ENCODE data around the gene NUP43. TPM values are rescaled to one million over a fixed set of nuclear protein-coding genes. Genes with fewer than 3 reads are reported as not detected.

The NUP43 gene
- total and polyA plus RNA-seq, 2 of the 13 experiments (the other 11 are each of a cell fraction or from before 2014, with no cell fraction given), result 38.9 to 85.1 TPM

- peak; percentile 89 for TF ChIP-seq MAX (IDR thresholded peaks at IDR 0.05)
- peak; percentile 79 for TF ChIP-seq KLF6 (CRISPR knock-in tag; IDR thresholded peaks at IDR 0.05)
- peak; percentile 94; the same call in 1 of the 2 replicates for TF ChIP-seq ZNF510 (CRISPR knock-in tag; IDR thresholded peaks at IDR 0.05; ENCODE audit: low read depth)
- peak; percentile 88; the same call in 1 of the 2 replicates for TF ChIP-seq ZNF660 (CRISPR knock-in tag; IDR thresholded peaks at IDR 0.05; ENCODE audit: borderline replicate concordance, low read depth)
- no peak for TF ChIP-seq TBX3 (IDR thresholded peaks at IDR 0.05; ENCODE audit: borderline replicate concordance)
- TF ChIP-seq ZNF770 (CRISPR knock-in tag; IDR thresholded peaks at IDR 0.05), result no peak; the same call in 1 of the 2 replicates
- peak; percentile 94 for TF ChIP-seq DR1 (CRISPR knock-in tag; IDR thresholded peaks at IDR 0.05)
- peak; percentile 75; the same call in 1 of the 2 replicates for TF ChIP-seq ZBTB8A (CRISPR knock-in tag; IDR thresholded peaks at IDR 0.05; ENCODE audit: borderline replicate concordance, low read depth)
- TF ChIP-seq, protein P1, sequence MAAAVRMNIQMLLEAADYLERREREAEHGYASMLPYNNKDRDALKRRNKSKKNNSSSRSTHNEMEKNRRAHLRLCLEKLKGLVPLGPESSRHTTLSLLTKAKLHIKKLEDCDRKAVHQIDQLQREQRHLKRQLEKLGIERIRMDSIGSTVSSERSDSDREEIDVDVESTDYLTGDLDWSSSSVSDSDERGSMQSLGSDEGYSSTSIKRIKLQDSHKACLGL (CRISPR knock-in tag; IDR thresholded peaks at IDR 0.05), result peak; percentile 94
- TF ChIP-seq CBFB (CRISPR knock-in tag; IDR thresholded peaks at IDR 0.05), result peak; percentile 98
- peak; percentile 33 for TF ChIP-seq RARA (CRISPR knock-in tag; IDR thresholded peaks at IDR 0.05)
- TF ChIP-seq ZNF550 (CRISPR knock-in tag; IDR thresholded peaks at IDR 0.05; ENCODE audit: borderline replicate concordance), result peak; percentile 73; the same call in 1 of the 2 replicates
- peak; percentile 79 for TF ChIP-seq ZBTB38 (CRISPR knock-in tag; IDR thresholded peaks at IDR 0.05)
- TF ChIP-seq NR2C2 (CRISPR knock-in tag; IDR thresholded peaks at IDR 0.05; ENCODE audit: borderline replicate concordance), result peak; percentile 91
- TF ChIP-seq, protein P2, sequence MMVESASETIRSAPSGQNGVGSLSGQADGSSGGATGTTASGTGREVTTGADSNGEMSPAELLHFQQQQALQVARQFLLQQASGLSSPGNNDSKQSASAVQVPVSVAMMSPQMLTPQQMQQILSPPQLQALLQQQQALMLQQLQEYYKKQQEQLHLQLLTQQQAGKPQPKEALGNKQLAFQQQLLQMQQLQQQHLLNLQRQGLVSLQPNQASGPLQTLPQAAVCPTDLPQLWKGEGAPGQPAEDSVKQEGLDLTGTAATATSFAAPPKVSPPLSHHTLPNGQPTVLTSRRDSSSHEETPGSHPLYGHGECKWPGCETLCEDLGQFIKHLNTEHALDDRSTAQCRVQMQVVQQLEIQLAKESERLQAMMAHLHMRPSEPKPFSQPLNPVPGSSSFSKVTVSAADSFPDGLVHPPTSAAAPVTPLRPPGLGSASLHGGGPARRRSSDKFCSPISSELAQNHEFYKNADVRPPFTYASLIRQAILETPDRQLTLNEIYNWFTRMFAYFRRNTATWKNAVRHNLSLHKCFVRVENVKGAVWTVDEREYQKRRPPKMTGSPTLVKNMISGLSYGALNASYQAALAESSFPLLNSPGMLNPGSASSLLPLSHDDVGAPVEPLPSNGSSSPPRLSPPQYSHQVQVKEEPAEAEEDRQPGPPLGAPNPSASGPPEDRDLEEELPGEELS (CRISPR knock-in tag; IDR thresholded peaks at IDR 0.05), result peak; percentile 40; the same call in 1 of the 2 replicates
- peak; percentile 69 for TF ChIP-seq RXRB (CRISPR knock-in tag; IDR thresholded peaks at IDR 0.05; ENCODE audit: borderline replicate concordance)
- TF ChIP-seq, protein P3, sequence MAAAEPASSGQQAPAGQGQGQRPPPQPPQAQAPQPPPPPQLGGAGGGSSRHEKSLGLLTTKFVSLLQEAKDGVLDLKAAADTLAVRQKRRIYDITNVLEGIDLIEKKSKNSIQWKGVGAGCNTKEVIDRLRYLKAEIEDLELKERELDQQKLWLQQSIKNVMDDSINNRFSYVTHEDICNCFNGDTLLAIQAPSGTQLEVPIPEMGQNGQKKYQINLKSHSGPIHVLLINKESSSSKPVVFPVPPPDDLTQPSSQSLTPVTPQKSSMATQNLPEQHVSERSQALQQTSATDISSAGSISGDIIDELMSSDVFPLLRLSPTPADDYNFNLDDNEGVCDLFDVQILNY (CRISPR knock-in tag; conservative IDR thresholded peaks at IDR 0.05), result peak; percentile 49; the same call in 1 of the 2 replicates
- TF ChIP-seq, protein P4, sequence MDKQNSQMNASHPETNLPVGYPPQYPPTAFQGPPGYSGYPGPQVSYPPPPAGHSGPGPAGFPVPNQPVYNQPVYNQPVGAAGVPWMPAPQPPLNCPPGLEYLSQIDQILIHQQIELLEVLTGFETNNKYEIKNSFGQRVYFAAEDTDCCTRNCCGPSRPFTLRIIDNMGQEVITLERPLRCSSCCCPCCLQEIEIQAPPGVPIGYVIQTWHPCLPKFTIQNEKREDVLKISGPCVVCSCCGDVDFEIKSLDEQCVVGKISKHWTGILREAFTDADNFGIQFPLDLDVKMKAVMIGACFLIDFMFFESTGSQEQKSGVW (CRISPR knock-in tag; IDR thresholded peaks at IDR 0.05; ENCODE audit: borderline replicate concordance), result peak; percentile 91; the same call in 1 of the 2 replicates
- peak; percentile 94 for TF ChIP-seq HINFP (CRISPR knock-in tag; IDR thresholded peaks at IDR 0.05; ENCODE audit: low read depth)
- peak; percentile 24 for TF ChIP-seq NFYB (CRISPR knock-in tag; IDR thresholded peaks at IDR 0.05)
Observed at GRCh38 chr6:149717588-149718458, 28.5 kb downstream of the NUP43 start, which contains the start of gene LATS1 (continued).

Data from HepG2 (cell line).